ENCODE results near the gene SLC39A13. TPM values are rescaled to one million over a fixed set of nuclear protein-coding genes. Genes with fewer than 3 reads are reported as not detected.
"Not testable (repeated sequence)": the region's sequence is repeated elsewhere in the genome, so short reads cannot be mapped to it uniquely, and the experiment has no call there.

The SLC39A13 gene
- total RNA-seq, 2 experiments from 2014 or later = 17.7 to 18.0 TPM

GRCh38 chr11:47451436-47451835, 43.0 kb downstream of the SLC39A13 start:
- Mint-ChIP-seq H3K27me3 (no peaks in the 10 kb centered on the region), H3K4me3 (no peak overlapping the region), H3K36me3 (no peaks in the 10 kb centered on the region), H3K27ac (no peak overlapping the region), H3K4me1 (ENCODE audit: low read depth) (no peaks in the 10 kb centered on the region), H3K9me3 (no peaks in the 10 kb centered on the region)
- no peak for DNase-seq
- ChIA-PET POLR2A (no interaction called here), CTCF (no interaction called here)
- intact Hi-C loops (cut with micrococcal nuclease) = no loop called here

- H3K27me3 Mint-ChIP-seq = no peaks in the 10 kb centered on the region
- no peak for DNase-seq
- H3K27ac Mint-ChIP-seq = no peak overlapping the region
- H3K4me3 Mint-ChIP-seq = no peak overlapping the region
- H3K4me1 Mint-ChIP-seq (ENCODE audit: low read depth) = no peaks in the 10 kb centered on the region
- no peaks in the 10 kb centered on the region for H3K36me3 Mint-ChIP-seq
- H3K9me3 Mint-ChIP-seq = no peaks in the 10 kb centered on the region
- intact Hi-C loops (cut with micrococcal nuclease) = no loop called here
- CTCF ChIA-PET = interaction anchor here (0.9 kb wide), 1 partner anchor 65 kb away, joined by 3 read pairs; no protein-coding TSS in a partner anchor
- POLR2A ChIA-PET = no interaction called here
Measured at GRCh38 chr11:47451990-47452389, 43.6 kb downstream of the SLC39A13 start.

DNA sequence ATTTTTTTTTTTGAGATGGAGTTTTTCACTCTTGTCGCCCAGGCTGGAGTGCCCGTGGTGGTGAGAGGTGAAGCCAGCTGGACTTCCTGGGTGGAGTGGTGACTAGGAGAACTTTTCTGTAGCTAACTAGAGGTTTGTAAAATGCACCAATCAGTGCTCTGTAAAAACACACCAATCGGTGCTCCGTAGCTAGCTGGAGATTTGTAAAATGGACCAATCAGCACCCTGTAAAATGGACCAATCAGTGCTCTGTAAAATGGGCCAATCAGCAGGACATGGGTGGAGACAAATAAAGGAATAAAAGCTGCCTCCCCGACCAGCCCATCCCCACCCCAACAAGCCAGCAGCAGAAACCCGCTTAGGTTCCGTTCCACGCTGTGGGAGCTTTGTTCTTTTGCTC, 45.0 kb downstream of the SLC39A13 start:
- no peak for DNase-seq
- Mint-ChIP-seq H3K4me3 (no peak overlapping the region), H3K9me3 (no peaks in the 10 kb centered on the region), H3K36me3 (no peaks in the 10 kb centered on the region), H3K27ac (no peak overlapping the region), H3K27me3 (no peaks in the 10 kb centered on the region), H3K4me1 (ENCODE audit: low read depth) (no peaks in the 10 kb centered on the region)
- CTCF ChIA-PET = interaction anchor here (0.7 to 2.4 kb wide), 11 partner anchors 9 to 219 kb away, joined by 3 to 10 read pairs (median 4); no protein-coding TSS in a partner anchor
- intact Hi-C loops (cut with micrococcal nuclease) = no loop called here
- POLR2A ChIA-PET = no interaction called here

DNA sequence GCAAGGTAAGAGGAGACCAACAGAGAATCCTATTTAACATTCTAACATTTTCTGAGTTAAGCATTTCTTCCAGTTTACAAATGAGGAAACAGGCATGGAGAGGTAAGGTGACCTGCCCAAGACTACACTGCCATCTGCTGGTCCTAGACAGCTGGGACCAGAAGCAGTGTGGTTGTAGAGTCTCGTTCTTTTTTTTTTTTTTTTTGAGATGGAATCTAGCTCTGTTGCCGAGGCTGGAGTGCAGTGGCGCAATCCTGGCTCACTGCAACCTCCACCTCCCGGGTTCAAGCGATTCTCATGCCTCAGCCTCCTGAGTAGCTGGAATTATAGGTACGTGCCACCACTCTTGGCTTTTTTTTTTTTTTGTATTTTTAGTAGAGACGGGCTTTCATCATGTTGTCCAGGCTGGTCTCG, 45.9 kb downstream of the SLC39A13 start:
- POLR2A ChIA-PET; H3K4me1 Mint-ChIP-seq (ENCODE audit: low read depth); H3K27ac Mint-ChIP-seq; H3K36me3 Mint-ChIP-seq; H3K4me3 Mint-ChIP-seq; H3K9me3 Mint-ChIP-seq; H3K27me3 Mint-ChIP-seq: not testable (repeated sequence)
- DNase-seq = peak; percentile 77
- intact Hi-C loops (cut with micrococcal nuclease) = loop anchor here (1.0 to 2.0 kb wide), 2 partner anchors 28 to 79 kb away; partner anchors contain the start of gene PSMC3
- CTCF ChIA-PET = interaction anchor here (0.7 to 2.4 kb wide), 11 partner anchors 8 to 276 kb away, joined by 3 to 10 read pairs (median 4); no protein-coding TSS in a partner anchor

GRCh38 chr11:47460571-47461235, 52.3 kb downstream of the SLC39A13 start:
- Mint-ChIP-seq H3K27me3 (no peaks in the 10 kb centered on the region), H3K9me3 (no peaks in the 10 kb centered on the region), H3K4me1 (ENCODE audit: low read depth) (no peaks in the 10 kb centered on the region), H3K4me3 (no peak overlapping the region), H3K36me3 (peaks cover 3% of the 10 kb centered on the region), H3K27ac (peak overlapping the region; percentile 3)
- ChIA-PET CTCF (interaction anchor here (0.6 kb wide), 1 partner anchor 165 kb away, joined by 5 read pairs; no protein-coding TSS in a partner anchor), POLR2A (no interaction called here)
- intact Hi-C loops (cut with micrococcal nuclease) = no loop called here
- DNase-seq = no peak

- H3K4me1 Mint-ChIP-seq (ENCODE audit: low read depth) = no peaks in the 10 kb centered on the region
- POLR2A ChIA-PET = no interaction called here
- peak overlapping the region; percentile 40 for H3K27ac Mint-ChIP-seq
- CTCF ChIA-PET = interaction anchor here (0.6 to 1.2 kb wide), 3 partner anchors 8 to 266 kb away, joined by 5 to 6 read pairs (median 5); no protein-coding TSS in a partner anchor
- no peak overlapping the region for H3K4me3 Mint-ChIP-seq
- H3K36me3 Mint-ChIP-seq = peaks cover 3% of the 10 kb centered on the region
- no peaks in the 10 kb centered on the region for H3K9me3 Mint-ChIP-seq
- DNase-seq = no peak
- intact Hi-C loops (cut with micrococcal nuclease) = no loop called here
- no peaks in the 10 kb centered on the region for H3K27me3 Mint-ChIP-seq
Measured at GRCh38 chr11:47461876-47462275, 53.5 kb downstream of the SLC39A13 start.

DNA sequence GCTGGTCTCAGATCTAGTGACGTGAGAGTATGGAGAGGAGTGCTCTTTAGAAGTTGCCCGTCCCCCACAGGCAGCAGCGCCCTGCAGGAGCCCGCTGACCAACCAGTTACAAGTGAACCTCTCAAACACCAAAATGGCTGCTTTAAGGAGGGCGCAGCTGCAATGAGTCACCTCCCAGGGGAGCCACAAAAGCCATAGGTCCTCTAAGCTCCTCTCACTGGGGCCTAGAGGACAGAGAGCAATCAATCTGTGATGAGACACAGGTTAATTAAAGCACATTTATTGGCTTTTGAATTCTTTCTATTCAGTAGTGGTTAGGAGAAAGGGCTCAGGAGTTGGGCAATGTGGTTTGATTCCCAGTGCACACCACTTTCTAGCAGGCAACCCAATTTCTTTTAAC, 56.1 kb downstream of the SLC39A13 start:
- intact Hi-C loops (cut with micrococcal nuclease) = no loop called here
- H3K36me3 Mint-ChIP-seq = peaks cover 19% of the 10 kb centered on the region
- H3K27me3 Mint-ChIP-seq = no peaks in the 10 kb centered on the region
- peaks cover 4% of the 10 kb centered on the region for H3K4me1 Mint-ChIP-seq (ENCODE audit: low read depth)
- ChIA-PET POLR2A (no interaction called here), CTCF (interaction anchor here (1.0 kb wide), 1 partner anchor 12 kb away, joined by 4 read pairs; no protein-coding TSS in a partner anchor)
- H3K9me3 Mint-ChIP-seq = no peaks in the 10 kb centered on the region
- no peak for DNase-seq
- H3K4me3 Mint-ChIP-seq = no peak overlapping the region
- H3K27ac Mint-ChIP-seq = no peak overlapping the region

Small RNAs within 50 kb of the gene (microRNA-seq; reads per million reads assigned to microRNA genes)
- gene MIR4487 (ENCODE audit: borderline microRNAs expressed, borderline number of aligned reads, borderline replicate concordance) = not detected

Other genes starting within 250 kb of the SLC39A13 start
- 10 to 100 TPM; 66.5 to 66.6 TPM for gene ARFGAP2, start 231.7 kb upstream of the SLC39A13 start, total RNA-seq
- gene PACSIN3, start 222.2 kb upstream of the SLC39A13 start, total RNA-seq = 1 to 10 TPM; 5.3 to 6.0 TPM
- 100 to 1,000 TPM; 194 to 198 TPM for gene DDB2, start 193.6 kb upstream of the SLC39A13 start, total RNA-seq
- 10 to 100 TPM; 10.1 to 12.2 TPM for gene ACP2, start 159.8 kb upstream of the SLC39A13 start, total RNA-seq
- 10 to 100 TPM; 13.0 to 14.0 TPM for gene NR1H3, start 150.6 kb upstream of the SLC39A13 start, total RNA-seq
- gene MADD, start 138.5 kb upstream of the SLC39A13 start, total RNA-seq = 10 to 100 TPM; 58.2 to 62.1 TPM
- gene MYBPC3, start 55.9 kb upstream of the SLC39A13 start, total RNA-seq = not detected
- gene SPI1, start 30.0 kb upstream of the SLC39A13 start, total RNA-seq = not detected
- gene PSMC3, start 17.8 kb downstream of the SLC39A13 start, total RNA-seq = 100 to 1,000 TPM; 143 to 148 TPM
- under 1 TPM in 1 of 2 experiments, not detected in 1; 0.22 TPM for gene RAPSN, start 40.5 kb downstream of the SLC39A13 start, total RNA-seq
- 100 to 1,000 TPM; 103 to 115 TPM for gene CELF1, start 144.5 kb downstream of the SLC39A13 start, total RNA-seq
- 10 to 100 TPM; 45.7 to 47.9 TPM for gene PTPMT1, start 157.0 kb downstream of the SLC39A13 start, total RNA-seq
- gene KBTBD4, start 170.4 kb downstream of the SLC39A13 start, total RNA-seq = 10 to 100 TPM; 18.7 to 18.8 TPM
- gene NDUFS3, start 170.5 kb downstream of the SLC39A13 start, total RNA-seq = 10 to 100 TPM; 94.0 to 94.4 TPM
- gene FAM180B, start 178.1 kb downstream of the SLC39A13 start, total RNA-seq = not detected
- not detected for gene C1QTNF4, start 185.8 kb downstream of the SLC39A13 start, total RNA-seq
- 100 to 1,000 TPM; 110 to 117 TPM for gene MTCH2, start 234.0 kb downstream of the SLC39A13 start, total RNA-seq